Subcutaneous adipose tissue (tissue), 4 donors: ENCODE measurements around the gene SIDT2. TPM values are rescaled to one million over a fixed set of nuclear protein-coding genes. Genes with fewer than 3 reads are reported as not detected.

Source experiments
- total RNA-seq, 4 donors: library from RNA; depleted of rRNA; stranded (reverse); fragments of >200 nt; gene quantifications; one replicate each; pipeline ENCODE4 v1.1.0, GENCODE V29; 2016
- TF ChIP-seq, protein P1 (sequence below): fragments of 450-650 bp; IDR thresholded peaks from one replicate; pipeline ENCODE4 v1.5.1; 2016; ENCODE audit warnings: low read depth, mild to moderate bottlenecking, control low read depth, antibody characterized with exemption, moderate library complexity

The SIDT2 gene
- total RNA-seq, 4 donors from 2014 or later: 68.9 to 115 (median 90.3) TPM

DNA sequence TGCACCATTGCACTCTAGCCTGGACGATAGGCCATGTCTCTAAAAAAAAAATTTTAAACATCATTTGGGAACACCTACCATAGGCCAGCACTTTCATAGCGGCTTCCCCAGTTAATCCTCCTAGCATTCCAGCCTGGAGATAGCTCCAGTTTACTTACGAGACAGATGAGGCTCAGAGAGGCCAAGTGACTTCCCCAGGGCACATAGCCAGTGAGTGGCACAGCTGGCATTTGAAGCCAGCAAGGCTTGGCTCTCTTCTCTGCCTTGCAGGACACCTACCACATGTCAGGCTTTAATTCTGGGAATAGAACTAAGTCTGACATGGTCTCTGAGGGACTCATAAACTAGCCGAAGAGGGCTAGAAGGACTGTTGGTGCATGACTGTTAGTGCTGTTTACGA is 15.7 kb downstream of the SIDT2 start:
- TF ChIP-seq, protein P1, sequence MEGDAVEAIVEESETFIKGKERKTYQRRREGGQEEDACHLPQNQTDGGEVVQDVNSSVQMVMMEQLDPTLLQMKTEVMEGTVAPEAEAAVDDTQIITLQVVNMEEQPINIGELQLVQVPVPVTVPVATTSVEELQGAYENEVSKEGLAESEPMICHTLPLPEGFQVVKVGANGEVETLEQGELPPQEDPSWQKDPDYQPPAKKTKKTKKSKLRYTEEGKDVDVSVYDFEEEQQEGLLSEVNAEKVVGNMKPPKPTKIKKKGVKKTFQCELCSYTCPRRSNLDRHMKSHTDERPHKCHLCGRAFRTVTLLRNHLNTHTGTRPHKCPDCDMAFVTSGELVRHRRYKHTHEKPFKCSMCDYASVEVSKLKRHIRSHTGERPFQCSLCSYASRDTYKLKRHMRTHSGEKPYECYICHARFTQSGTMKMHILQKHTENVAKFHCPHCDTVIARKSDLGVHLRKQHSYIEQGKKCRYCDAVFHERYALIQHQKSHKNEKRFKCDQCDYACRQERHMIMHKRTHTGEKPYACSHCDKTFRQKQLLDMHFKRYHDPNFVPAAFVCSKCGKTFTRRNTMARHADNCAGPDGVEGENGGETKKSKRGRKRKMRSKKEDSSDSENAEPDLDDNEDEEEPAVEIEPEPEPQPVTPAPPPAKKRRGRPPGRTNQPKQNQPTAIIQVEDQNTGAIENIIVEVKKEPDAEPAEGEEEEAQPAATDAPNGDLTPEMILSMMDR: no peak

DNA sequence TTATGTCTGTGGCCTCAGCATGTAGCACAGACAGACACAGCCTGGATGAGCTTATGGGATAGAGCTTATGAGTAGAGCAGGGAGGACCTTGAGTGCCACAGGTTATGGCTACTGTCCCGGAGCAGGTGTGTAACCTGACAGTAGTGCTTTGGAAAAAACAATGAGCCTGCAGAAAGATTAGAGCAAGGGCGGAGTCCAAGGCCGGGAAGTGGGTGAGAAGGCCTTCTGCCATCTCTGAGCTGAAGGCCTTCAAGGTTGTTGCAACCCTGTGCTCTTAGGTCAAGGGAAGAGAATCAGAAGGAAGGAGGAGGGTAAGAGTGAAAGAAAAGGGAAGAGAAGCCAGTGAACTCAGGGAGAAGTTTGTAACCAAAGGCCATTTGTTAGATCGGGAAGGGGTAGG is 16.7 kb downstream of the SIDT2 start:
- TF ChIP-seq, protein P1: no peak

DNA sequence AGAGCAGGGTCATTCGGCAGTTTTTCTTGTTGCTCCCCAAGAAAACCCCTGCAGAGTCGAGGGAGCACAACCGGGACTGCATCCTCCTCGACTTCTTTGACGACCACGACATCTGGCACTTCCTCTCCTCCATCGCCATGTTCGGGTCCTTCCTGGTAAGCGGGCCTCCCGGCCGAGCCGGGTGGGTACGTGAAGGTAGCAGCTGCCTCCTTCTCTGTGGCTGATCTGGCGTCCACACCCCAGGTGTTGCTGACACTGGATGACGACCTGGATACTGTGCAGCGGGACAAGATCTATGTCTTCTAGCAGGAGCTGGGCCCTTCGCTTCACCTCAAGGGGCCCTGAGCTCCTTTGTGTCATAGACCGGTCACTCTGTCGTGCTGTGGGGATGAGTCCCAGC is 17.2 kb downstream of the SIDT2 start:
- TF ChIP-seq, protein P1: no peak

DNA sequence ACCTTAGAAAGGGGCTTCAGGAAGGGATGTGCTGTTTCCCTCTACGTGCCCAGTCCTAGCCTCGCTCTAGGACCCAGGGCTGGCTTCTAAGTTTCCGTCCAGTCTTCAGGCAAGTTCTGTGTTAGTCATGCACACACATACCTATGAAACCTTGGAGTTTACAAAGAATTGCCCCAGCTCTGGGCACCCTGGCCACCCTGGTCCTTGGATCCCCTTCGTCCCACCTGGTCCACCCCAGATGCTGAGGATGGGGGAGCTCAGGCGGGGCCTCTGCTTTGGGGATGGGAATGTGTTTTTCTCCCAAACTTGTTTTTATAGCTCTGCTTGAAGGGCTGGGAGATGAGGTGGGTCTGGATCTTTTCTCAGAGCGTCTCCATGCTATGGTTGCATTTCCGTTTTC is 18.5 kb downstream of the SIDT2 start:
- TF ChIP-seq, protein P1: no peak

DNA sequence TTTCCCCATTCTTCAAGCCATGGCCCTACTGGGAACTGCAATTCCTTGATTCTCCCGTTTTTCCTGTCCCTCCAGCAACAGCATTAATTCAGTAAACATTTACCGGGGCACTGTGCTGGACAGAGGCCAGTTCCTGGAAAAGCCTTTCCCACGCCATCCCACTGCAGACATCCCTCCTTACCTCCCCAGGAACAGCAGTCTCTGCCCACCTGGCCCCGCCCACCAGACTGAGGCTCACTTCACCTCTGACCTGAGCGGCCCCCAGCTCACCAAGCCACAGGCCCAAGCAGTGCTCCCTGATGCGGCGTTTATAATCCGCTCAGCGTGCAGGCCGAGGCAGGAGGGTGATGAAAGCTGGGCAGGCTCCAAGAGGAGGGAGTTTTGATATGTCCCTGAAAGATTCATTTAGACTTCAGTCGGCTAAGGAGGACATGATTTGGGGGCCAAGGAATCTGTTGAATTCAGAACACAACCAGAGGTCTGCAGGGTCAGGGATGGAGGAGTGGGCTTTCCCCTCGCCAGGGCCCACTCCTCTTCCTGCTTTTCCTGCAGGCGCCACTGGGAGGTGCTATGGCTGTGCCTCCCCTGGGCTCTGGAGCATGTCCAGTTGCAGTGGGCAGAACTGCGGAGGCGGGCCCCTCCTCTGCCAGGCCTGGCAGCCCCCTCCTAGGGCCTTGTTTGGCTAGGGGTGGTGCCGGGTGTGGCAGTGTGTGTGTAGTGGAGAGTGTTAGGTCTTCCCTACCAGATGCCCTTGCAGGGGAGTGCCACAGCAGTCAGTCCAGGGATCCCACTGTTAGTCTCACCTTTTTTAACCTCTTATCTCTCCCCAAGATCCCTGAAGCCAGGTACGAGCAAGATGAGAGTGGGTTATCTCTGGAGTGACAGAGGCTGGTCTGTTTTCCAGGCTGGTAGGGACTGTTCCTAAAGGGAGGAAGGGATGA is 19.2 kb downstream of the SIDT2 start:
- TF ChIP-seq, protein P1: no peak

DNA sequence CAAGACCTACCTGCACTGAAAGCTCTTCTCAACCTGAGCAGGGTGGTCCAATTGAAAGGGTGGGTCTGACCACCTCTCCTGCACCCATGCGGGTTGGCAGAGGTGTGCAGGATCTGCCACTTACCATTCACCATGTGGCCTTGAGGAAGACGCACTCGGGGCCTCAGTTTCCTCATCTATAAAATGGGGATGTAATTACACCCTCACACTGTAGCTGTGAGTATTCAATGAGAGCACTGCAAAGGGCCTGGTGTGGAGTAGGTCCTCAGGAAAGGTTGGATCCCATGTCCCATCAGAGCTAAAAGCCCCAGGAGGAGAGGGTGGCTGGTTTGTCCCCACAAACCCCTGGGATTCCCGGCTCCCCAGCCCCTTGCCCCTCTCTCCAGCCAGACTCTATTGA is 20.1 kb downstream of the SIDT2 start:
- TF ChIP-seq, protein P1: no peak

DNA sequence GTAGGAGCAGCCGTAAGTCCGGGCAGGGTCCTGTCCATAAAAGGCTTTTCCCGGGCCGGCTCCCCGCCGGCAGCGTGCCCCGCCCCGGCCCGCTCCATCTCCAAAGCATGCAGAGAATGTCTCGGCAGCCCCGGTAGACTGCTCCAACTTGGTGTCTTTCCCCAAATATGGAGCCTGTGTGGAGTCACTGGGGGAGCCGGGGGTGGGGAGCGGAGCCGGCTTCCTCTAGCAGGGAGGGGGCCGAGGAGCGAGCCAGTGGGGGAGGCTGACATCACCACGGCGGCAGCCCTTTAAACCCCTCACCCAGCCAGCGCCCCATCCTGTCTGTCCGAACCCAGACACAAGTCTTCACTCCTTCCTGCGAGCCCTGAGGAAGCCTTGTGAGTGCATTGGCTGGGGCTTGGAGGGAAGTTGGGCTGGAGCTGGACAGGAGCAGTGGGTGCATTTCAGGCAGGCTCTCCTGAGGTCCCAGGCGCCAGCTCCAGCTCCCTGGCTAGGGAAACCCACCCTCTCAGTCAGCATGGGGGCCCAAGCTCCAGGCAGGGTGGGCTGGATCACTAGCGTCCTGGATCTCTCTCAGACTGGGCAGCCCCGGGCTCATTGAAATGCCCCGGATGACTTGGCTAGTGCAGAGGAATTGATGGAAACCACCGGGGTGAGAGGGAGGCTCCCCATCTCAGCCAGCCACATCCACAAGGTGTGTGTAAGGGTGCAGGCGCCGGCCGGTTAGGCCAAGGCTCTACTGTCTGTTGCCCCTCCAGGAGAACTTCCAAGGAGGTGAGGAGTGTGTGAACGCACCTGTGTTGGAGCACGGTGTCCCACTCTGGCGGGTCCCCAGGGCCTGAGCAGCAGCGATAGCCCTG is 20.7 kb downstream of the SIDT2 start, which contains the start of gene TAGLN:
Gene TAGLN (plus strand): TSS at position 318 of the 863 bp plus-strand sequence. CDS start 3,644 bp downstream, outside the sequence.
- TF ChIP-seq, protein P1: no peak
